SK-N-SH (cell line): ENCODE results near the gene CUL4B. TPM values are rescaled to one million over a fixed set of nuclear protein-coding genes. Genes with fewer than 3 reads are reported as not detected.

ENCODE experiments used
- CTCF ChIP-seq: fragments of 200-600 bp; sonication (generic); IDR thresholded peaks from 2 replicates; pipeline ENCODE4 v1.6.1; 2017; ENCODE audit warnings: antibody characterized with exemption, mild to moderate bottlenecking, moderate library complexity
- FOSL2 ChIP-seq: IDR thresholded peaks from 2 replicates; pipeline ENCODE4 v1.4.0; 2012; ENCODE audit warnings: low read depth, mild to moderate bottlenecking, moderate library complexity, borderline replicate concordance
- FOXJ3 ChIP-seq: sonication (generic); formaldehyde crosslinking; IDR thresholded peaks from 2 replicates; pipeline ENCODE4 v1.5.1; 2020; ENCODE audit warnings: mild to moderate bottlenecking, missing genetic modification reagents
- GABPA ChIP-seq: IDR thresholded peaks from 2 replicates; pipeline ENCODE4 v1.4.0; 2012; ENCODE audit warnings: low read depth, mild to moderate bottlenecking
- JUND ChIP-seq: IDR thresholded peaks from 2 replicates; pipeline ENCODE4 v1.4.0; 2012
- MEF2A ChIP-seq: IDR thresholded peaks from 2 replicates; pipeline ENCODE4 v1.4.0; 2012; ENCODE audit warnings: low read depth, borderline replicate concordance
- MXI1 ChIP-seq: IDR thresholded peaks from 2 replicates; pipeline ENCODE4 v1.6.1; 2012; ENCODE audit warnings: mild to moderate bottlenecking, low read depth, low read length, improper control_type of control experiment
- NRF1 ChIP-seq: IDR thresholded peaks from 2 replicates; pipeline ENCODE4 v1.6.1; 2012; ENCODE audit warnings: low read depth, mild to moderate bottlenecking, low read length
- REST ChIP-seq: IDR thresholded peaks from 2 replicates; pipeline ENCODE4 v1.6.1; 2012; ENCODE audit warnings: mild to moderate bottlenecking, low read depth, low read length, moderate library complexity
- RXRA ChIP-seq: IDR thresholded peaks from 2 replicates; pipeline ENCODE4 v1.4.0; 2012; ENCODE audit warnings: low read depth, mild to moderate bottlenecking, borderline replicate concordance
- SIN3A ChIP-seq: IDR thresholded peaks from 2 replicates; pipeline ENCODE4 v1.6.1; 2012; ENCODE audit warnings: low read depth, mild to moderate bottlenecking, low read length, moderate library complexity, borderline replicate concordance
- SMC3 ChIP-seq: IDR thresholded peaks from 2 replicates; pipeline ENCODE4 v1.6.1; 2012; ENCODE audit warnings: low read depth, low read length, improper control_type of control experiment
- TCF12 ChIP-seq: IDR thresholded peaks from 2 replicates; pipeline ENCODE4 v1.4.0; 2012
- TEAD4 ChIP-seq: IDR thresholded peaks from 2 replicates; pipeline ENCODE4 v1.4.0; 2012; ENCODE audit warnings: mild to moderate bottlenecking, borderline replicate concordance; ENCODE audit not compliant: insufficient read depth
- polyA plus RNA-seq, 3 experiments: library from polyadenylated mRNA; depleted of rRNA; stranded (reverse); fragments of >200 nt; gene quantifications; 2 replicates each; pipeline ENCODE4 v1.2.3, GENCODE V29; 2012
- TF ChIP-seq, protein P1 (sequence below): fragments of 150-350 bp; IDR thresholded peaks from 2 replicates; pipeline ENCODE4 v1.6.1; 2016; ENCODE audit warnings: mild to moderate bottlenecking, low read depth, low read length
- TF ChIP-seq, protein P2 (sequence below): IDR thresholded peaks from 2 replicates; pipeline ENCODE4 v1.4.0; 2012; ENCODE audit warnings: low read depth, borderline replicate concordance
- TF ChIP-seq, protein P3 (sequence below): IDR thresholded peaks from 2 replicates; pipeline ENCODE4 v1.4.0; 2012; ENCODE audit warnings: low read depth, borderline replicate concordance

CUL4B gene
- polyA plus RNA-seq, 1 of the 3 experiments (the other 2 are of a cell fraction): 24.1 TPM

DNA sequence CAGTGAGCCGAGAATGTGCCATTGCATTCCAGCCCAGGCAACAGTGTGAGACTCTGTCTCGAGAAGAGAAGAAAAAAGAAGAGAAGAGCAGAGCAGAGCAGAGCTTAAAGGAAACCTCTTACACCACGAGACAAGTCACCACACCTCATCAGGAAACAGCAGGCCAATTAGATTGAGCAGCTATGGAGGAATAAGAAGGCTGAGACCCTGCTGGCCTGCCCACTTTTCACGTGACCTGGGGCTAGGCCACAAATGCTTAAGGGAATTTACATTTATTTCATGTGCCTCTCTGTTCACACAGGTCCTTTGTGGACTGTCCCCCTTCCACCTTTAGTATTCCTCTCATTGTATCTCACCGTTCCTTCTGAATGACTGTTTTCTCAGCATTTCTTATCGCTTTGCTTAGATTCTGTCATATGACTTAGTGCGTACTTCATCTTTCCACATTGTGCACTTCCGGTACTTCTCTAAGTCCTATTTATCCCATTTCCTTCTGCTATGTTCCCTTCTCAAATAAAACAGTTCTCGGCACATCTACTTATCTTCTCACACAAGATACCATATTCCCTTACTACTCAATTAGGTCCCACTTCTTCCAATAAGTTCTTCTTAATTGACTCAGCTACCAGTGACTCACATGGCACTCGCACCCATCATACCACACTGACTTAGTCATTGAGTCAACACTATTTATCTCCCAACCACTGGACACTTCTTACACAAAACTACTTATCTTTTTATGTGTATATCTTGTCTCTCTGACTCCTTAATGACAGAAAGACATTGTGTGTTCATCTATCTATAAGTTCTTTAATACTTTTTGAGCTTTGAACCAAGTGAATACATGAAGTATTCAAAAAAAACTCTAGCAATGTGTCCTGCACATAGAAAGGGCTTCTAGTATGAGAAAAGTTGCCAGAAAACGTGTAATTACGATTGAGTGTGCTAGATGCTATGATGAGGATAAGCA lies 11.0 kb downstream of the CUL4B start (continued):
- TF ChIP-seq RXRA: peak; percentile 72; the same call in 1 of the 2 replicates
- peak; percentile 99 for TF ChIP-seq FOSL2
- TF ChIP-seq JUND: peak; percentile 99
- TF ChIP-seq, protein P1, sequence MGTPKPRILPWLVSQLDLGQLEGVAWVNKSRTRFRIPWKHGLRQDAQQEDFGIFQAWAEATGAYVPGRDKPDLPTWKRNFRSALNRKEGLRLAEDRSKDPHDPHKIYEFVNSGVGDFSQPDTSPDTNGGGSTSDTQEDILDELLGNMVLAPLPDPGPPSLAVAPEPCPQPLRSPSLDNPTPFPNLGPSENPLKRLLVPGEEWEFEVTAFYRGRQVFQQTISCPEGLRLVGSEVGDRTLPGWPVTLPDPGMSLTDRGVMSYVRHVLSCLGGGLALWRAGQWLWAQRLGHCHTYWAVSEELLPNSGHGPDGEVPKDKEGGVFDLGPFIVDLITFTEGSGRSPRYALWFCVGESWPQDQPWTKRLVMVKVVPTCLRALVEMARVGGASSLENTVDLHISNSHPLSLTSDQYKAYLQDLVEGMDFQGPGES: no peak
- no peak for TF ChIP-seq SMC3
- TF ChIP-seq, protein P2, sequence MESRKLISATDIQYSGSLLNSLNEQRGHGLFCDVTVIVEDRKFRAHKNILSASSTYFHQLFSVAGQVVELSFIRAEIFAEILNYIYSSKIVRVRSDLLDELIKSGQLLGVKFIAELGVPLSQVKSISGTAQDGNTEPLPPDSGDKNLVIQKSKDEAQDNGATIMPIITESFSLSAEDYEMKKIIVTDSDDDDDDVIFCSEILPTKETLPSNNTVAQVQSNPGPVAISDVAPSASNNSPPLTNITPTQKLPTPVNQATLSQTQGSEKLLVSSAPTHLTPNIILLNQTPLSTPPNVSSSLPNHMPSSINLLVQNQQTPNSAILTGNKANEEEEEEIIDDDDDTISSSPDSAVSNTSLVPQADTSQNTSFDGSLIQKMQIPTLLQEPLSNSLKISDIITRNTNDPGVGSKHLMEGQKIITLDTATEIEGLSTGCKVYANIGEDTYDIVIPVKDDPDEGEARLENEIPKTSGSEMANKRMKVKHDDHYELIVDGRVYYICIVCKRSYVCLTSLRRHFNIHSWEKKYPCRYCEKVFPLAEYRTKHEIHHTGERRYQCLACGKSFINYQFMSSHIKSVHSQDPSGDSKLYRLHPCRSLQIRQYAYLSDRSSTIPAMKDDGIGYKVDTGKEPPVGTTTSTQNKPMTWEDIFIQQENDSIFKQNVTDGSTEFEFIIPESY: peak; percentile 58; the same call in 1 of the 2 replicates
- TF ChIP-seq CTCF: no peak
- TF ChIP-seq GABPA: no peak
- TF ChIP-seq MEF2A: no peak
- TF ChIP-seq TCF12: peak; percentile 90
- TF ChIP-seq FOXJ3 (CRISPR knock-in tag): no peak
- no peak for TF ChIP-seq SIN3A
- no peak for TF ChIP-seq MXI1
- TF ChIP-seq TEAD4: peak; percentile 92
- TF ChIP-seq, protein P3, sequence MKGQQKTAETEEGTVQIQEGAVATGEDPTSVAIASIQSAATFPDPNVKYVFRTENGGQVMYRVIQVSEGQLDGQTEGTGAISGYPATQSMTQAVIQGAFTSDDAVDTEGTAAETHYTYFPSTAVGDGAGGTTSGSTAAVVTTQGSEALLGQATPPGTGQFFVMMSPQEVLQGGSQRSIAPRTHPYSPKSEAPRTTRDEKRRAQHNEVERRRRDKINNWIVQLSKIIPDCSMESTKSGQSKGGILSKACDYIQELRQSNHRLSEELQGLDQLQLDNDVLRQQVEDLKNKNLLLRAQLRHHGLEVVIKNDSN: no peak; the same call in 1 of the 2 replicates
- peak; percentile 50; the same call in 1 of the 2 replicates for TF ChIP-seq REST
- no peak for TF ChIP-seq NRF1
